ENCODE data around the gene KIF16B. TPM values are rescaled to one million over a fixed set of nuclear protein-coding genes. Genes with fewer than 3 reads are reported as not detected.

The KIF16B gene
- total RNA-seq, 1 experiment from 2014 or later = 7.0 TPM

- no peaks in the 10 kb centered on the region for H3K9me3 ChIP-seq (ENCODE audit: control insufficient read depth in 1 of 2, insufficient read depth in 1 of 2, low read depth in 1 of 2, low read length in 2 of 2)
- H3K4me3 ChIP-seq (replicated peaks in 1 of 2; ENCODE audit: low read depth in 1 of 2, low read length in 2 of 2) = no peak overlapping the region
- no peak overlapping the region for H3K27ac ChIP-seq (ENCODE audit: low read depth, low read length)
- no peaks in the 10 kb centered on the region for H3K79me2 ChIP-seq (ENCODE audit: insufficient read depth, low read length)
- no peaks in the 10 kb centered on the region for H3K36me3 ChIP-seq (ENCODE audit: control insufficient read depth in 1 of 2, insufficient read depth in 2 of 2, low read length in 2 of 2)
- no peaks in the 10 kb centered on the region for H3K9me2 ChIP-seq (ENCODE audit: insufficient read depth)
- H3K9ac ChIP-seq (ENCODE audit: low read length) = no peak overlapping the region
- intact Hi-C loops (cut with micrococcal nuclease) = no loop called here
- H3K4me2 ChIP-seq (ENCODE audit: low read length) = no peak overlapping the region
- H3K4me1 ChIP-seq (ENCODE audit: control insufficient read depth in 1 of 2, insufficient read depth in 2 of 2, low read length in 2 of 2) = no peaks in the 10 kb centered on the region
- no peak overlapping the region for H2AFZ ChIP-seq (ENCODE audit: low read depth, low read length, poor library complexity, severe bottlenecking)
- no TSS peak for BruUV-seq (replicated peaks)
- no peaks in the 10 kb centered on the region for H3K27me3 ChIP-seq (ENCODE audit: insufficient read depth, low read length)
- CTCF ChIA-PET = no interaction called here
- TF ChIP-seq ATF3 (IDR thresholded peaks at IDR 0.05) = no peak
- TF ChIP-seq SRF (IDR thresholded peaks at IDR 0.05; ENCODE audit: low read depth) = no peak
- TF ChIP-seq ZNF274 (IDR thresholded peaks at IDR 0.05; ENCODE audit: low read depth, low read length) = no peak
- TF ChIP-seq, protein P1, sequence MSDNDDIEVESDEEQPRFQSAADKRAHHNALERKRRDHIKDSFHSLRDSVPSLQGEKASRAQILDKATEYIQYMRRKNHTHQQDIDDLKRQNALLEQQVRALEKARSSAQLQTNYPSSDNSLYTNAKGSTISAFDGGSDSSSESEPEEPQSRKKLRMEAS (IDR thresholded peaks at IDR 0.05) = no peak
- TF ChIP-seq CTCF (IDR thresholded peaks at IDR 0.05 in 2 of 3, conservative IDR thresholded peaks at IDR 0.05 in 1 of 3; ENCODE audit: borderline replicate concordance in 1 of 3, insufficient read depth in 1 of 3, low read depth in 2 of 3, low read length in 2 of 3) = no peak
- no peak for TF ChIP-seq RAD21 (IDR thresholded peaks at IDR 0.05; ENCODE audit: low read depth)
- TF ChIP-seq ZBTB33 (IDR thresholded peaks at IDR 0.05; ENCODE audit: extremely low read depth, insufficient replicate concordance, low read length) = no peak
- TF ChIP-seq TCF7L2 (IDR thresholded peaks at IDR 0.05; ENCODE audit: borderline replicate concordance, extremely low read depth, insufficient read depth, insufficient read length) = no peak
- TF ChIP-seq SIN3A (IDR thresholded peaks at IDR 0.05; ENCODE audit: low read depth) = no peak
- TF ChIP-seq POLR2AphosphoS5 (IDR thresholded peaks at IDR 0.05; ENCODE audit: low read depth, low read length) = no peak
- TF ChIP-seq SP1 (IDR thresholded peaks at IDR 0.05; ENCODE audit: low read depth) = no peak
- no peak for ATAC-seq
- POLR2A ChIA-PET = no interaction called here
- RAD21 ChIA-PET (ENCODE audit: low non-redundant PET in 1 of 2, low total read pairs in 2 of 2, uncharacterized antibody in 2 of 2, unreplicated experiment in 2 of 2) = no interaction called here
- no peak for DNase-seq (ENCODE audit: low read depth, low spot score)
- H4K20me1 ChIP-seq (ENCODE audit: insufficient read depth) = no peaks in the 10 kb centered on the region
These were observed 302.8 kb downstream of the KIF16B start for GRCh38 chr20:16270314-16270931.
